Endodermal cell (in vitro differentiated cells): Measurements from ENCODE around the gene PRR16. TPM values are rescaled to one million over a fixed set of nuclear protein-coding genes. Genes with fewer than 3 reads are reported as not detected.

Experiments
- DNase-seq: peaks from one replicate; pipeline ENCODE4 v3.0.0-alpha.2; 2017
- H3K27ac ChIP-seq: 2 replicates; pipeline ENCODE4 v1.5.1; 2013; ENCODE audit warnings: mild to moderate bottlenecking, low read depth, low read length, moderate library complexity
- H3K27me3 ChIP-seq: 2 replicates; pipeline ENCODE4 v1.6.1; 2013; ENCODE audit warnings: mild to moderate bottlenecking, low read length, moderate library complexity; ENCODE audit not compliant: insufficient read depth, control insufficient read depth, poor library complexity, severe bottlenecking
- H3K36me3 ChIP-seq: 2 replicates; pipeline ENCODE4 v1.7.0; 2013; ENCODE audit warnings: mild to moderate bottlenecking, low read length, moderate library complexity; ENCODE audit not compliant: control insufficient read depth, insufficient read depth
- H3K4me1 ChIP-seq: one replicate; pipeline ENCODE4 v1.7.0; 2013; ENCODE audit warnings: low read length; ENCODE audit not compliant: control insufficient read depth, insufficient read depth
- H3K4me3 ChIP-seq: 2 replicates; pipeline ENCODE4 v1.5.1; 2013; ENCODE audit warnings: mild to moderate bottlenecking, low read length, moderate library complexity
- H3K9ac ChIP-seq: 2 replicates; pipeline ENCODE4 v1.6.1; 2013; ENCODE audit warnings: mild to moderate bottlenecking, low read length, moderate library complexity; ENCODE audit not compliant: poor library complexity, severe bottlenecking; ENCODE audit errors: extremely low read depth
- H3K9me3 ChIP-seq: 2 replicates; pipeline ENCODE4 v1.6.1; 2013; ENCODE audit warnings: mild to moderate bottlenecking, low read length, moderate library complexity; ENCODE audit not compliant: control insufficient read depth
- H3K27ac Mint-ChIP-seq: 2 replicates; pipeline ENCODE4 v1.8.0; 2020; ENCODE audit warnings: mixed read lengths
- H3K27me3 Mint-ChIP-seq: 2 replicates; pipeline ENCODE4 v1.8.0; 2021; ENCODE audit warnings: mild to moderate bottlenecking, mixed read lengths; ENCODE audit not compliant: insufficient read depth
- H3K36me3 Mint-ChIP-seq: 2 replicates; pipeline ENCODE4 v1.8.0; 2020; ENCODE audit warnings: low read depth, mixed read lengths
- H3K4me1 Mint-ChIP-seq: 2 replicates; pipeline ENCODE4 v1.8.0; 2020; ENCODE audit warnings: mixed read lengths
- H3K4me3 Mint-ChIP-seq: 2 replicates; pipeline ENCODE4 v1.8.0; 2020; ENCODE audit warnings: mild to moderate bottlenecking, moderate library complexity, mixed read lengths
- H3K9me3 Mint-ChIP-seq: 2 replicates; pipeline ENCODE4 v1.8.0; 2020; ENCODE audit warnings: mild to moderate bottlenecking, mixed read lengths
- CTCF ChIP-seq: fragments of 200-600 bp; sonication (generic); conservative IDR thresholded peaks from 2 replicates; pipeline ENCODE4 v1.5.0; 2021; ENCODE audit warnings: antibody characterized with exemption, mild to moderate bottlenecking
- WGBS, 2 experiments: methylation state at CpG; one replicate each; pipeline versions ENCODE4 v1.1.5 to v1.1.7; 2013; ENCODE audit warnings: missing lambda C conversion rate in 2 of 2, mixed read lengths in 1 of 2; ENCODE audit not compliant: insufficient coverage in 1 of 2, insufficient read length in 1 of 2; 5-methylcytosine and 5-hydroxymethylcytosine counted together
- total RNA-seq, 2 donors: library from RNA; stranded (reverse); fragmentation: NEBNext Ultra II Directional in 1 of 2; extraction: Animal tissue kit (Norgen Biotek cat#: 25700) in 1 of 2; gene quantifications; 2 replicates in 1 of 2; 3 replicates in 1 of 2; pipeline ENCODE4 v1.2.1, GENCODE V29; 2021

PRR16 gene
- total RNA-seq, 2 donors from 2014 or later: 0.53 to 0.64 TPM

GRCh38 chr5:120463006-120463680, 957 bp upstream of the PRR16 start:
- WGBS, 2 experiments: 78 to 84% methylated on average over 3 to 5 of the region's 5 CpGs
- Mint-ChIP-seq H3K4me3 (peak overlapping the region; percentile 65), H3K36me3 (no peaks in the 10 kb centered on the region), H3K27ac (no peak overlapping the region), H3K27me3 (peaks cover 62% of the 10 kb centered on the region), H3K9me3 (no peaks in the 10 kb centered on the region), H3K4me1 (peaks cover 5% of the 10 kb centered on the region)
- peaks cover 57% of the 10 kb centered on the region for H3K27me3 ChIP-seq
- H3K4me1 ChIP-seq: no peaks in the 10 kb centered on the region
- no peaks in the 10 kb centered on the region for H3K36me3 ChIP-seq
- H3K9ac ChIP-seq: no peak overlapping the region
- TF ChIP-seq CTCF: no peak
- no peak overlapping the region for H3K27ac ChIP-seq
- no peak for DNase-seq
- no peak overlapping the region for H3K4me3 ChIP-seq
- H3K9me3 ChIP-seq: no peaks in the 10 kb centered on the region

DNA sequence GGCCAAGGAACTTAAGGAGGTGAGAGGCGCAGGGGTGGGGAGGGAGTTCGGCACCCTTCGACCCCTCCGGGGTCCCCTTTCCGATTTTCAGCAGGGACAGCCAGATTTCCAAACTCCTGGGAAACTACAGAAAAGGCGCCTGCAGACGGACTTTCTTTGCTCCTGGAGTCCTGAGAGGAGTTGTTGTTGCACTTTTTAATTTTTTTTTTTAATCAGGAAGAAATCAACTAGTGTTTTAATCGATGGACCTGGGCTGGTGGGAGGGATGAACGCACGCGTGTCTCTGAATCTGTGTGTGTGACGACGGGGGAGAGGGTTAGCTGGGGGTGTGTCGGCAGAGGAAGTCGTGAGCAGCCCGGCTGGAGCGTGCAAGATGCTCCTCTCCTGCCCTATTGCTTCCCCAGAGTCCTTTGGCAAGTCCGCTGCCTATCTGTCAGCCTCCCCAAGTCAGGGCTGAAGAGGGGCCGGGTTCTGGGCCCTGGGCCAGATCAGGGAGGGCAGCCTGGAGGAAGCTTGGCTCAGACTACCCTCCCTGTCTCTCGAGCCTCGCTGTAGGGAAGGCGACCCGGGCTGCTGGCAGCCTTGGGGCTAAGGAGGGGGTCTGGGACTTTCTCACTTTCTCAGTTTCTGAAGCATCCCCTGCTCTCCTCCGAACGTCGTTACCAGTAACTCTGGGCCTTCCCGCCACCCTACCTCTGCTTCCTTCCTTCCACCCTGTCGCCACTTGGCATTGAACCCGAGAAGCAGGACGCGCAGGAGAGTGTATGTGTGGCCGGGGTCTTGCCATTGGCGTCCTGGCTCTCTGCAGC, 731 bp downstream of the PRR16 start:
- peak overlapping the region; percentile 65 for H3K4me3 Mint-ChIP-seq
- H3K27me3 ChIP-seq: peaks cover 61% of the 10 kb centered on the region
- peaks cover 68% of the 10 kb centered on the region for H3K27me3 Mint-ChIP-seq

More for the DNA sequence above, 731 bp downstream of the PRR16 start:
- peak overlapping the region; percentile 82 for H3K4me3 ChIP-seq
- no peak overlapping the region for H3K27ac Mint-ChIP-seq
- 1% methylated on average over 14 to 33 of the region's 33 CpGs for WGBS, 2 experiments
- no peak overlapping the region for H3K9ac ChIP-seq
- peaks cover 5% of the 10 kb centered on the region for H3K4me1 Mint-ChIP-seq
- H3K4me1 ChIP-seq: no peaks in the 10 kb centered on the region
- TF ChIP-seq CTCF: no peak
- H3K9me3 Mint-ChIP-seq: no peaks in the 10 kb centered on the region
- no peaks in the 10 kb centered on the region for H3K9me3 ChIP-seq
- no peak overlapping the region for H3K27ac ChIP-seq
- DNase-seq: peak; percentile 90
- no peaks in the 10 kb centered on the region for H3K36me3 Mint-ChIP-seq
- no peaks in the 10 kb centered on the region for H3K36me3 ChIP-seq
